OCI-LY7 (cell line): Measurements from ENCODE around the gene RHBDL2. TPM values are rescaled to one million over a fixed set of nuclear protein-coding genes. Genes with fewer than 3 reads are reported as not detected.
"Not testable (repeated sequence)": the region's sequence is repeated elsewhere in the genome, so short reads cannot be mapped to it uniquely, and the experiment has no call there.

Experiments
- BruUV-seq: library from RNA; stranded (reverse); fragments of 400-500 nt; replicated peaks from 2 replicates; lab custom pipeline; 2021; lab: Mats Ljungman, UMichigan
- CTCF ChIA-PET: fragments of 300-600 bp; sonication (Branson Sonifier 250); formaldehyde crosslinking; loops from one replicate; lab custom pipeline; 2022; ENCODE audit warnings: antibody characterized with exemption; ENCODE audit not compliant: unreplicated experiment; lab: Charles Lee
- POLR2A ChIA-PET: fragments of 300-600 bp; sonication (Branson Sonifier 250); formaldehyde crosslinking; loops from one replicate; lab custom pipeline; 2022; ENCODE audit warnings: antibody characterized with exemption; lab: Charles Lee
- DNase-seq: peaks from one replicate; pipeline ENCODE4 v3.0.0-alpha.2; 2015; ENCODE audit warnings: low spot score
- H2AFZ ChIP-seq: fragments of 200-600 bp; sonication (generic), shearing (Covaris generic); 2 replicates; pipeline ENCODE4 v1.6.1; 2014; ENCODE audit warnings: mild to moderate bottlenecking, antibody characterized with exemption, low read length, moderate library complexity
- H3K27ac ChIP-seq: fragments of 200-600 bp; sonication (generic); 2 replicates; pipeline ENCODE4 v1.5.1; 2014; ENCODE audit warnings: mixed run types, low read depth, mild to moderate bottlenecking, moderate library complexity, low read length, inconsistent platforms; ENCODE audit not compliant: poor library complexity, severe bottlenecking
- H3K36me3 ChIP-seq: fragments of 200-600 bp; sonication (generic); 2 replicates; pipeline ENCODE4 v1.6.1; 2014; ENCODE audit warnings: mild to moderate bottlenecking, antibody characterized with exemption, low read length, moderate library complexity, mixed read lengths; ENCODE audit not compliant: insufficient read depth
- H3K4me1 ChIP-seq: fragments of 200-600 bp; sonication (generic); 2 replicates; pipeline ENCODE4 v1.5.1; 2014; ENCODE audit warnings: mild to moderate bottlenecking, low read length; ENCODE audit not compliant: insufficient read depth, poor library complexity, severe bottlenecking
- H3K4me2 ChIP-seq: fragments of 200-600 bp; sonication (generic); 2 replicates; pipeline ENCODE4 v1.6.1; 2014; ENCODE audit warnings: mild to moderate bottlenecking, low read length
- H3K4me3 ChIP-seq: fragments of 200-600 bp; sonication (generic); 2 replicates; pipeline ENCODE4 v1.5.1; 2014; ENCODE audit warnings: mild to moderate bottlenecking, low read depth, low read length; ENCODE audit not compliant: poor library complexity, severe bottlenecking
- H3K79me2 ChIP-seq: fragments of 200-600 bp; sonication (generic); 2 replicates; pipeline ENCODE4 v1.6.1; 2016; ENCODE audit warnings: low read depth, mild to moderate bottlenecking, low read length, moderate library complexity, mixed read lengths; ENCODE audit not compliant: insufficient read depth
- H3K9me2 ChIP-seq: fragments of 200-600 bp; sonication (generic); 2 replicates; pipeline ENCODE4 v1.6.1; 2016; ENCODE audit warnings: mild to moderate bottlenecking, low read length, mixed read lengths; ENCODE audit not compliant: insufficient read depth
- H3K9me3 ChIP-seq: fragments of 200-600 bp; sonication (generic); 2 replicates; pipeline ENCODE4 v1.6.1; 2014; ENCODE audit warnings: mild to moderate bottlenecking, mixed run types, low read length, mixed read lengths
- H4K20me1 ChIP-seq: fragments of 200-600 bp; sonication (generic); 2 replicates; pipeline ENCODE4 v1.6.1; 2014; ENCODE audit warnings: mild to moderate bottlenecking, antibody characterized with exemption, low read length, moderate library complexity, mixed read lengths; ENCODE audit not compliant: insufficient read depth
- CTCF ChIP-seq: fragments of 200-600 bp; sonication (generic); conservative IDR thresholded peaks from 2 replicates; pipeline ENCODE4 v1.5.1; 2014; ENCODE audit warnings: mild to moderate bottlenecking, antibody characterized with exemption, low read length, moderate library complexity, mixed read lengths
- EZH2phosphoT487 ChIP-seq: fragments of 200-600 bp; sonication (generic); IDR thresholded peaks from 2 replicates; pipeline ENCODE4 v1.6.1; 2018; ENCODE audit warnings: low read depth, borderline replicate concordance, mild to moderate bottlenecking, mixed run types, antibody characterized with exemption, low read length, moderate library complexity, mixed read lengths
- intact Hi-C: fragments of 100-400 bp; cut with micrococcal nuclease; formaldehyde crosslinking; loops from one replicate; pipeline ENCODE4 v1.10.0; 2022; ENCODE audit not compliant: unreplicated experiment
- total RNA-seq, 2 experiments: library from RNA; depleted of rRNA in 1 of 2; stranded (reverse); fragments of >200 nt in 1 of 2; shearing (Covaris generic) in 1 of 2; gene quantifications; 2 replicates each; pipeline ENCODE4 v1.2.3, GENCODE V29; 2014 to 2022

Gene RHBDL2
- total RNA-seq, 2 experiments from 2014 or later = not detected

- Histone ChIP-seq H3K36me3 (peaks cover 59% of the 10 kb centered on the region), H3K4me2 (no peak overlapping the region), H3K4me3 (no peak overlapping the region), H3K27ac (no peak overlapping the region), H4K20me1 (no peaks in the 10 kb centered on the region), H3K4me1 (peaks cover 10% of the 10 kb centered on the region), H3K9me3 (no peaks in the 10 kb centered on the region), H3K9me2 (no peaks in the 10 kb centered on the region), H3K79me2 (no peaks in the 10 kb centered on the region), H2AFZ (no peak overlapping the region)
- intact Hi-C loops = no loop called here
- ChIA-PET POLR2A (interaction anchor here (0.5 to 0.7 kb wide), 2 partner anchors 24 to 44 kb away, joined by 3 to 4 read pairs; no protein-coding TSS in a partner anchor), CTCF (no interaction called here)
- no peak for DNase-seq
- 0 out of 2 replicates have a peak, but pooled peaks have one; percentile 14 for TF ChIP-seq CTCF
- TF ChIP-seq EZH2phosphoT487 = no peak
- BruUV-seq = no TSS peak
Measured at GRCh38 chr1:38846210-38846609, 95.4 kb downstream of the RHBDL2 start.

- H3K27ac ChIP-seq, DNase-seq, H3K4me2 ChIP-seq, BruUV-seq, H3K4me1 ChIP-seq, H3K4me3 ChIP-seq, H4K20me1 ChIP-seq, H2AFZ ChIP-seq, intact Hi-C loops, H3K9me3 ChIP-seq, H3K79me2 ChIP-seq, POLR2A ChIA-PET, H3K9me2 ChIP-seq: not testable (repeated sequence)
- CTCF ChIA-PET = interaction anchor here (0.5 kb wide), 1 partner anchor 855 kb away, joined by 7 read pairs; no protein-coding TSS in a partner anchor
- peaks cover 60% of the 10 kb centered on the region for H3K36me3 ChIP-seq
Measured at GRCh38 chr1:38845088-38845487, 96.5 kb downstream of the RHBDL2 start.

GRCh38 chr1:38840281-38840680 is 101.3 kb downstream of the RHBDL2 start:
- Histone ChIP-seq H3K9me3 (no peaks in the 10 kb centered on the region), H3K4me3 (no peak overlapping the region), H3K4me1 (no peaks in the 10 kb centered on the region), H3K27ac (no peak overlapping the region), H3K4me2 (no peak overlapping the region), H2AFZ (no peak overlapping the region), H3K36me3 (peaks cover 53% of the 10 kb centered on the region), H3K79me2 (no peaks in the 10 kb centered on the region), H4K20me1 (no peaks in the 10 kb centered on the region), H3K9me2 (no peaks in the 10 kb centered on the region)
- CTCF ChIA-PET = no interaction called here
- TF ChIP-seq CTCF (no peak), EZH2phosphoT487 (no peak)
- no peak for DNase-seq
- POLR2A ChIA-PET = interaction anchor here (1.1 kb wide), 1 partner anchor 16 kb away, joined by 3 read pairs; no protein-coding TSS in a partner anchor
- intact Hi-C loops = no loop called here
- no TSS peak for BruUV-seq
